Measurements from ENCODE around the gene SACM1L. TPM values are rescaled to one million over a fixed set of nuclear protein-coding genes. Genes with fewer than 3 reads are reported as not detected.

The SACM1L gene
- total and polyA plus RNA-seq, 2 of the 8 experiments (the other 6 are each of a cell fraction or from before 2014, with no cell fraction given), result 20.1 to 61.0 TPM

DNA sequence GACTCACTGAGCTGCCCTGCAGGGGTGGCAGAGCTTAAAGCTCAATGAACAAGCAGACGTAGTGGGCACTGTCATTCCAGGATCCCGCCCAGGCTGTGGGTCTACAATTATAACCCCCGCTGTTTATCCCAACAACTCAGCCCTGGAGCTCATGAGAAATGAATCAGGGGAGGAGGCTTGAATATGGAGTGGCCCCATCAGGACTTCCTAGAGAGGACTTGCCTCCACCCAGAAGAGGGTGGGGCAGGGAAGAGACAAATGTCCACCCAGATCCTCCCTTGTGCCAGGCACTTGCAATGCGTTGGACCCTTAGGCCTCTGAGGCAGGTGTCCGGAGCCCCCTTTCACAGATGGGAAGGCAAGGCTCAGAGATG lies 74.1 kb downstream of the SACM1L start:
- H2AK5ac ChIP-seq (ENCODE audit: low read depth, low read length), result no peak overlapping the region
- FAIRE-seq (no peak), DNase-seq (ENCODE audit: low read depth in 1 of 2, low spot score in 2 of 2) (peak in 1 of 2 experiments; percentile 31)
- POLR2A ChIA-PET (ENCODE audit: partially characterized antibody), result interaction anchor here (0.7 kb wide), 1 partner anchor 69 kb away, joined by 3 read pairs; no protein-coding TSS in a partner anchor
- peaks cover 0 to 6% of the 10 kb centered on the region in 2 experiments; a peak in 1 of 4 replicates for H3K9me3 ChIP-seq (ENCODE audit: insufficient read depth in 2 of 2, low read depth in 1 of 2, low read length in 1 of 2)
- no peak overlapping the region for H3K27ac ChIP-seq (ENCODE audit: low read depth, low read length)
- H2BK20ac ChIP-seq (ENCODE audit: low read length), result no peak overlapping the region
- H2BK15ac ChIP-seq (ENCODE audit: low read length), result no peak overlapping the region
- H3K23me2 ChIP-seq (ENCODE audit: low read depth, low read length), result no peaks in the 10 kb centered on the region
- H2BK12ac ChIP-seq (ENCODE audit: low read depth, low read length), result no peak overlapping the region
- no peaks in the 10 kb centered on the region for H4K20me1 ChIP-seq (replicated peaks in 1 of 2; ENCODE audit: control insufficient read depth in 1 of 2, insufficient read depth in 2 of 2, low read length in 2 of 2)
- H3K4me2 ChIP-seq (ENCODE audit: insufficient read depth in 1 of 2, low read depth in 2 of 2, low read length in 2 of 2), result no peak overlapping the region
- H3K18ac ChIP-seq (ENCODE audit: extremely low read depth, low read length), result no peak overlapping the region
- H2AFZ ChIP-seq (ENCODE audit: low read length), result no peak overlapping the region
- no peaks in the 10 kb centered on the region for H3K79me1 ChIP-seq (ENCODE audit: low read depth, low read length)
- H3K27me3 ChIP-seq (replicated peaks in 1 of 4; ENCODE audit: control insufficient read depth in 3 of 4, extremely low read depth in 1 of 4, insufficient read depth in 3 of 4, low read length in 3 of 4), result no peaks in the 10 kb centered on the region; a peak in 1 of 7 replicates
- H3K9ac ChIP-seq (replicated peaks in 1 of 4; ENCODE audit: extremely low read depth in 1 of 4, low read depth in 3 of 4, low read length in 3 of 4), result no peak overlapping the region
- no peak overlapping the region for H3K4me3 ChIP-seq (ENCODE audit: extremely low read depth in 1 of 4, insufficient read depth in 2 of 4, low read depth in 3 of 4, low read length in 4 of 4)
- no peak overlapping the region for H2BK5ac ChIP-seq (ENCODE audit: low read depth, low read length)
- H4K8ac ChIP-seq (ENCODE audit: extremely low read depth, insufficient read depth, low read length), result no peak overlapping the region
- H2BK120ac ChIP-seq (replicated peaks; ENCODE audit: low read depth, low read length), result no peak overlapping the region
- no peak overlapping the region for H3K14ac ChIP-seq (ENCODE audit: insufficient read length)
- no peak overlapping the region for H3K56ac ChIP-seq (replicated peaks; ENCODE audit: insufficient read length, low read depth, low read length)
- WGBS, 2 experiments (ENCODE audit: extremely low coverage in 1 of 2, insufficient coverage in 1 of 2, insufficient read length in 1 of 2, insufficient replicate concordance in 2 of 2, low coverage in 1 of 2, low lambda C conversion rate in 2 of 2, missing lambda C conversion rate in 1 of 2), result 84% methylated on average over 5 of the region's 5 CpGs; no CpG with 5 or more reads in 1 of the 2 experiments
- no peaks in the 10 kb centered on the region for H3K36me3 ChIP-seq (ENCODE audit: control insufficient read depth in 2 of 4, insufficient read depth in 4 of 4, low read length in 3 of 4)
- CTCF ChIA-PET (ENCODE audit: partially characterized antibody), result interaction anchor here (0.6 to 6.1 kb wide), 11 partner anchors 9 to 316 kb away, joined by 3 to 64 read pairs (median 4); no protein-coding TSS in a partner anchor
- no peak overlapping the region for H4K5ac ChIP-seq (ENCODE audit: insufficient read length, low read depth, low read length)
- H3K79me2 ChIP-seq (ENCODE audit: control insufficient read depth in 1 of 2, insufficient read depth in 2 of 2, low read length in 2 of 2), result no peaks in the 10 kb centered on the region
- no peak overlapping the region for H4K91ac ChIP-seq (replicated peaks; ENCODE audit: insufficient read length, low read length)
- H3K23ac ChIP-seq (ENCODE audit: insufficient read length), result no peak overlapping the region
- peaks cover 0 to 5% (median 1%) of the 10 kb centered on the region in 4 experiments; a peak in 2 of 7 replicates for H3K4me1 ChIP-seq (replicated peaks in 1 of 4; ENCODE audit: control insufficient read depth in 3 of 4, insufficient read depth in 4 of 4, low read length in 3 of 4)
- H3K4ac ChIP-seq (replicated peaks; ENCODE audit: insufficient read length, low read depth, low read length), result no peak overlapping the region

All from H1 (cell line).